GM23248 (cell line): Measurements from ENCODE around the gene GJE1. TPM values are rescaled to one million over a fixed set of nuclear protein-coding genes. Genes with fewer than 3 reads are reported as not detected.

Source experiments
- DNase-seq: peaks from one replicate; pipeline ENCODE4 v3.0.0-alpha.2; 2015
- H2AFZ ChIP-seq: fragments of 200-600 bp; sonication (generic); 2 replicates; pipeline ENCODE4 v1.6.1; 2016; ENCODE audit warnings: antibody characterized with exemption
- H3F3A ChIP-seq: fragments of 200-600 bp; sonication (generic); 2 replicates; pipeline ENCODE4 v1.6.1; 2016; ENCODE audit warnings: mild to moderate bottlenecking, antibody characterized with exemption, mixed run types; ENCODE audit not compliant: insufficient read depth
- H3K27ac ChIP-seq: fragments of 200-600 bp; sonication (generic); 2 replicates; pipeline ENCODE4 v1.5.1; 2016; ENCODE audit warnings: mild to moderate bottlenecking
- H3K27me3 ChIP-seq: fragments of 200-600 bp; sonication (generic); replicated peaks from 2 replicates; pipeline ENCODE4 v1.6.1; 2016; ENCODE audit warnings: mild to moderate bottlenecking; ENCODE audit not compliant: insufficient read depth
- H3K36me3 ChIP-seq: fragments of 200-600 bp; sonication (generic); 2 replicates; pipeline ENCODE4 v1.6.1; 2016; ENCODE audit warnings: low read depth, mild to moderate bottlenecking
- H3K4me1 ChIP-seq: fragments of 200-600 bp; sonication (generic); 2 replicates; pipeline ENCODE4 v1.6.1; 2016; ENCODE audit warnings: mild to moderate bottlenecking; ENCODE audit not compliant: insufficient read depth
- H3K4me2 ChIP-seq: fragments of 200-600 bp; sonication (generic); one replicate; pipeline ENCODE4 v1.6.1; 2016; ENCODE audit warnings: mild to moderate bottlenecking; ENCODE audit not compliant: unreplicated experiment
- H3K4me3 ChIP-seq: fragments of 200-600 bp; sonication (generic); 2 replicates; pipeline ENCODE4 v1.5.1; 2016; ENCODE audit warnings: mild to moderate bottlenecking
- H3K79me2 ChIP-seq: fragments of 200-600 bp; sonication (generic); 2 replicates; pipeline ENCODE4 v1.6.1; 2016; ENCODE audit warnings: mild to moderate bottlenecking; ENCODE audit not compliant: insufficient read depth
- H3K9ac ChIP-seq: fragments of 200-600 bp; sonication (generic); 2 replicates; pipeline ENCODE4 v1.6.1; 2016; ENCODE audit warnings: mild to moderate bottlenecking
- H3K9me2 ChIP-seq: fragments of 200-600 bp; sonication (generic); 2 replicates; pipeline ENCODE4 v1.6.1; 2016; ENCODE audit warnings: mixed run types, mild to moderate bottlenecking, moderate library complexity; ENCODE audit not compliant: insufficient read depth
- H3K9me3 ChIP-seq: fragments of 200-600 bp; sonication (generic); one replicate; pipeline ENCODE4 v1.6.1; 2017; ENCODE audit warnings: low read depth
- H4K20me1 ChIP-seq: fragments of 200-600 bp; sonication (generic); 2 replicates; pipeline ENCODE4 v1.6.0; 2016; ENCODE audit not compliant: insufficient read depth
- EZH2 ChIP-seq: fragments of 200-600 bp; sonication (generic); IDR thresholded peaks from 2 replicates; pipeline ENCODE4 v1.6.1; 2018; ENCODE audit warnings: antibody characterized with exemption, mild to moderate bottlenecking; ENCODE audit not compliant: insufficient read depth, poor library complexity, severe bottlenecking
- EZH2phosphoT487 ChIP-seq: fragments of 200-600 bp; sonication (generic); IDR thresholded peaks from 2 replicates; pipeline ENCODE4 v1.6.1; 2018; ENCODE audit warnings: antibody characterized with exemption, moderate library complexity, mild to moderate bottlenecking, low read depth; ENCODE audit not compliant: insufficient read depth
- WGBS, 2 experiments: methylation state at CpG; one replicate each; pipeline ENCODE4 v1.1.6; 2015 to 2017; ENCODE audit warnings: low lambda C conversion rate in 2 of 2, low coverage in 1 of 2; ENCODE audit errors: missing lambda C conversion rate in 2 of 2; 5-methylcytosine and 5-hydroxymethylcytosine counted together
- in situ Hi-C: fragments of 300-500 bp; cut with MboI; formaldehyde crosslinking; loops from 2 replicates; pipeline ENCODE4 v1.15.0; 2020
- polyA plus RNA-seq: library from polyadenylated mRNA; unstranded; fragments of >200 nt; fragmentation: Nextera tagmentation; extraction: Ambion mirVana; gene quantifications from 2 replicates; pipeline ENCODE4 v1.2.1, GENCODE V29; 2016
- total RNA-seq: library from RNA; depleted of rRNA; stranded (reverse); fragments of >200 nt; shearing (Covaris generic); gene quantifications from 2 replicates; pipeline ENCODE4 v1.2.3, GENCODE V29; 2014

Gene GJE1
- total and polyA plus RNA-seq, 2 experiments from 2014 or later = not detected

DNA sequence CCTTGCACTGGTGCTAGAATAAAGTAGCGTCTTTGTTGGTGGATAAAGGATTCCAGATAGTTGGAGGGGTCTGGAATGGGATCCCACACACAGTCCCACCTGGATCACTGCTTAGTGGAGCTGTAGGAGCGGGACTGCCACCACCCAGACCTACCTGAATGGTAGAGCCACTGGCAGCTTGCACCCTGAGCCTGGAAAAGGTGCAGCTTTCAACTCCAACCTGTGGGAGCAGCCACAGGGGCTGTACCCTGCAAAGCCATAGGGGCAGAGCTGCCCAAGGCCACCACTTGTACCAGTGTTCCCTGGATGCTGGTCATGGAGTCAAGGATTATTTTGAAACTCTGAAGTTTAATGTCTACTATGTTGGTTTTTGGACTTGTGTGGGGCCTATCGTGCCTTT is 41.3 kb downstream of the GJE1 start:
- Histone ChIP-seq H3K4me3 (no peak overlapping the region), H3K79me2 (peaks cover 34% of the 10 kb centered on the region), H3K4me2 (no peak overlapping the region), H3K4me1 (no peaks in the 10 kb centered on the region), H3K27ac (no peak overlapping the region), H3K9me3 (no peaks in the 10 kb centered on the region), H3K27me3 (no peaks in the 10 kb centered on the region), H3K9ac (no peak overlapping the region), H3K9me2 (no peaks in the 10 kb centered on the region), H3K36me3 (peaks cover 55% of the 10 kb centered on the region), H2AFZ (no peak overlapping the region), H4K20me1 (no peaks in the 10 kb centered on the region), H3F3A (no peaks in the 10 kb centered on the region)
- no peak for TF ChIP-seq EZH2
- TF ChIP-seq EZH2phosphoT487 = no peak
- no peak for DNase-seq
- 96 to 99% methylated on average over 3 of the region's 3 CpGs for WGBS, 2 experiments
- in situ Hi-C loops = loop anchor here (25.0 kb wide), 1 partner anchor 213 kb away; no protein-coding TSS in a partner anchor

GRCh38 chr6:142174703-142175102 is 42.0 kb downstream of the GJE1 start:
- no peak overlapping the region for H3K9ac ChIP-seq
- peaks cover 29% of the 10 kb centered on the region for H3K79me2 ChIP-seq
- H4K20me1 ChIP-seq = no peaks in the 10 kb centered on the region
- in situ Hi-C loops = loop anchor here (25.0 kb wide), 1 partner anchor 213 kb away; no protein-coding TSS in a partner anchor
- H3K4me3 ChIP-seq = no peak overlapping the region
- H2AFZ ChIP-seq = no peak overlapping the region
- H3K9me2 ChIP-seq = no peaks in the 10 kb centered on the region
- H3K36me3 ChIP-seq = peaks cover 52% of the 10 kb centered on the region
- H3K4me1 ChIP-seq = no peaks in the 10 kb centered on the region
- H3K27me3 ChIP-seq = no peaks in the 10 kb centered on the region
- 93% methylated on average over 6 of the region's 6 CpGs for WGBS, 2 experiments
- H3F3A ChIP-seq = no peaks in the 10 kb centered on the region
- H3K27ac ChIP-seq = no peak overlapping the region
- no peak for DNase-seq
- no peak for TF ChIP-seq EZH2phosphoT487
- TF ChIP-seq EZH2 = no peak
- H3K9me3 ChIP-seq = no peaks in the 10 kb centered on the region
- no peak overlapping the region for H3K4me2 ChIP-seq

GRCh38 chr6:142178129-142178528 is 45.4 kb downstream of the GJE1 start:
- H3K4me1 ChIP-seq = no peaks in the 10 kb centered on the region
- no peak for DNase-seq
- in situ Hi-C loops = no loop called here
- H3K9me2 ChIP-seq = no peaks in the 10 kb centered on the region
- H3K79me2 ChIP-seq = peaks cover 21% of the 10 kb centered on the region; the same call in 1 of the 2 replicates
- TF ChIP-seq EZH2phosphoT487 (no peak), EZH2 (no peak)
- H3K27me3 ChIP-seq = no peaks in the 10 kb centered on the region
- H2AFZ ChIP-seq = no peak overlapping the region
- H4K20me1 ChIP-seq = no peaks in the 10 kb centered on the region
- H3F3A ChIP-seq = no peaks in the 10 kb centered on the region
- H3K27ac ChIP-seq = no peak overlapping the region
- H3K4me3 ChIP-seq = no peak overlapping the region
- no peaks in the 10 kb centered on the region for H3K9me3 ChIP-seq
- peaks cover 33% of the 10 kb centered on the region for H3K36me3 ChIP-seq
- H3K4me2 ChIP-seq = no peak overlapping the region
- no peak overlapping the region for H3K9ac ChIP-seq

DNA sequence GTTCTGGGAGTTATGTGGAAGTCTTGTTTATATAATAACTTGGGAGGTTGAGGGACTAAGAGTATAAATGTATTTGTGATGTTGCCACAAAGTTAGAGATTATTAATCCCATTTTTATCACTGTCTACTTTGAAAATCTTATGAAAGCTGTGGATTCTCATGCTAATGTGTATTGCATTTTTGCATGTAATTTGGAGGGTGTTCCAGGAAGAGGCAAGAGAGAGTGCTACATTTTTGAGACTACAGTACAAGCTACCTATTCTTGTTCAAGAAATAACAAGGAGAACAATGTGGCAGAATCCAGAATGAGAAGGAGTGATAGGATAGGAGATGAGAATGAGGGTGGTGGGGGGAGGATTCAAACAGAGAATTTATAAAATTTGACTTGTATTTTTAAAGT is 49.3 kb downstream of the GJE1 start:
- Histone ChIP-seq H3K27ac (no peak overlapping the region), H3F3A (no peaks in the 10 kb centered on the region), H3K9ac (no peak overlapping the region), H3K4me3 (no peak overlapping the region), H3K27me3 (no peaks in the 10 kb centered on the region), H3K36me3 (peaks cover 30% of the 10 kb centered on the region), H4K20me1 (no peaks in the 10 kb centered on the region), H3K9me3 (no peaks in the 10 kb centered on the region), H2AFZ (no peak overlapping the region), H3K4me2 (no peak overlapping the region), H3K4me1 (no peaks in the 10 kb centered on the region), H3K79me2 (peaks cover 29% of the 10 kb centered on the region), H3K9me2 (no peaks in the 10 kb centered on the region)
- DNase-seq = no peak
- in situ Hi-C loops = no loop called here
- TF ChIP-seq EZH2 = no peak

GRCh38 chr6:142183351-142183750 is 50.6 kb downstream of the GJE1 start:
- Histone ChIP-seq H3K4me3 (no peak overlapping the region), H2AFZ (no peak overlapping the region), H3K36me3 (peaks cover 16% of the 10 kb centered on the region; the same call in 1 of the 2 replicates), H3K9me3 (no peaks in the 10 kb centered on the region), H3K4me1 (no peaks in the 10 kb centered on the region), H3K27ac (no peak overlapping the region), H4K20me1 (no peaks in the 10 kb centered on the region), H3K9me2 (no peaks in the 10 kb centered on the region), H3K9ac (no peak overlapping the region), H3K79me2 (peaks cover 23% of the 10 kb centered on the region), H3K27me3 (no peaks in the 10 kb centered on the region), H3K4me2 (no peak overlapping the region), H3F3A (no peaks in the 10 kb centered on the region)
- 95 to 100% methylated on average over 1 of the region's 1 CpG for WGBS, 2 experiments
- in situ Hi-C loops = no loop called here
- no peak for DNase-seq
- TF ChIP-seq EZH2phosphoT487 (no peak), EZH2 (no peak)
